ENCODE results near the gene NR1D2.
A peak's percentile ranks its signal among the peaks of the same experiment; 100 is the strongest.

NR1D2 gene

DNA sequence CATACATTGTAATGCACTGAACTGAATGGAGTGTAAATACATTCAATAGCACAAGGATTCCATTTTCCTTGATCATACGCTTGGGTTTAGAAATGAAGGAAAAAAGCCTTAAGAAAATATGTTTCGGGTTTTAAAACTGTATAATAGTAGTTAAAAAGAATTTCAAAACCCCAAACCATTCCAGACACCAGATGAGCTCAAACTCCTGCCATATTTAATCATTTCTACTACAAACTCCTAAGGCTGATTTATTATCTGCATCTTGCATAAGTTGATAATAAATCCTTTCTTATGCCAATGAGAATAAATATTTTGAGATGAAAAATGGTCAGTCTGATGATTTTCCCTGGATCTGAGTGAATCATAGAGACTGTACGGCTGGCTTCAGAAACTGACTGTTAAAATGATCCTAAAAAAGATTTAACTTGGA is 51.0 kb downstream of the NR1D2 start:
- ChIA-PET CTCF (interaction anchor here (0.6 to 2.0 kb wide), 4 partner anchors 26 to 687 kb away, joined by 3 to 7 read pairs (median 4); no protein-coding TSS in a partner anchor), POLR2A (interaction anchor here (0.7 to 1.2 kb wide), 2 partner anchors 80 to 365 kb away, joined by 3 read pairs; partner anchors contain the start of genes NKIRAS1 and RPL15)
- Histone ChIP-seq H3K4me1 (ENCODE audit: control insufficient read depth, insufficient read depth, low read length) (peaks cover 9% of the 10 kb centered on the region), H3K36me3 (ENCODE audit: control insufficient read depth in 2 of 2, insufficient read depth in 1 of 2, low read length in 2 of 2) (no peaks in the 10 kb centered on the region), H3K27ac (ENCODE audit: extremely low read depth, low read depth, low read length) (no peak overlapping the region), H3K9me3 (ENCODE audit: control insufficient read depth, insufficient read depth, low read depth, low read length) (no peaks in the 10 kb centered on the region), H3K4me3 (ENCODE audit: low read depth, low read length) (no peak overlapping the region)
- no peak for TF ChIP-seq ZNF121 (tag by site-specific recombination; IDR thresholded peaks at IDR 0.05)
- no peak for TF ChIP-seq ZNF335 (tag by site-specific recombination; conservative IDR thresholded peaks at IDR 0.05)
- TF ChIP-seq, protein P1, sequence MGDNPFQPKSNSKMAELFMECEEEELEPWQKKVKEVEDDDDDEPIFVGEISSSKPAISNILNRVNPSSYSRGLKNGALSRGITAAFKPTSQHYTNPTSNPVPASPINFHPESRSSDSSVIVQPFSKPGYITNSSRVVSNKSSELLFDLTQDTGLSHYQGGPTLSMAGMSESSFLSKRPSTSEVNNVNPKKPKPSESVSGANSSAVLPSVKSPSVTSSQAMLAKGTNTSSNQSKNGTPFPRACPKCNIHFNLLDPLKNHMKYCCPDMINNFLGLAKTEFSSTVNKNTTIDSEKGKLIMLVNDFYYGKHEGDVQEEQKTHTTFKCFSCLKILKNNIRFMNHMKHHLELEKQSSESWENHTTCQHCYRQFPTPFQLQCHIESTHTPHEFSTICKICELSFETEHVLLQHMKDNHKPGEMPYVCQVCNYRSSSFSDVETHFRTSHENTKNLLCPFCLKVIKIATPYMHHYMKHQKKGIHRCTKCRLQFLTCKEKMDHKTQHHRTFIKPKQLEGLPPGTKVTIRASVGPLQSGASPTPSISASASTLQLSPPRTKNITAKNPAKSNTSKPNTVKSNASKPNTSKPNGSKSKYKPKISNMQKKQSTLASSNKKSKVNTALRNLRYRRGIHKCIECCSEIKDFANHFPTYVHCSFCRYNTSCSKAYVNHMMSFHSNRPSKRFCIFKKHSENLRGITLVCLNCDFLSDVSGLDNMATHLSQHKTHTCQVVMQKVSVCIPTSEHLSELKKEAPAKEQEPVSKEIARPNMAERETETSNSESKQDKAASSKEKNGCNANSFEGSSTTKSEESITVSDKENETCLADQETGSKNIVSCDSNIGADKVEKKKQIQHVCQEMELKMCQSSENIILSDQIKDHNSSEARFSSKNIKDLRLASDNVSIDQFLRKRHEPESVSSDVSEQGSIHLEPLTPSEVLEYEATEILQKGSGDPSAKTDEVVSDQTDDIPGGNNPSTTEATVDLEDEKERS (tag by site-specific recombination; IDR thresholded peaks at IDR 0.05), result no peak
- TF ChIP-seq ZNF529 (tag by site-specific recombination; IDR thresholded peaks at IDR 0.05; ENCODE audit: insufficient replicate concordance), result no peak
- TF ChIP-seq ZNF341 (tag by site-specific recombination; IDR thresholded peaks at IDR 0.05; ENCODE audit: low read depth), result no peak
- no peak for TF ChIP-seq ZNF19 (tag by site-specific recombination; IDR thresholded peaks at IDR 0.05; ENCODE audit: low read depth)
- TF ChIP-seq ZNF629 (tag by site-specific recombination; IDR thresholded peaks at IDR 0.05), result no peak
- TF ChIP-seq OSR2 (tag by site-specific recombination; IDR thresholded peaks at IDR 0.05), result no peak
- TF ChIP-seq SCRT2 (tag by site-specific recombination; IDR thresholded peaks at IDR 0.05), result no peak
- TF ChIP-seq, protein P2, sequence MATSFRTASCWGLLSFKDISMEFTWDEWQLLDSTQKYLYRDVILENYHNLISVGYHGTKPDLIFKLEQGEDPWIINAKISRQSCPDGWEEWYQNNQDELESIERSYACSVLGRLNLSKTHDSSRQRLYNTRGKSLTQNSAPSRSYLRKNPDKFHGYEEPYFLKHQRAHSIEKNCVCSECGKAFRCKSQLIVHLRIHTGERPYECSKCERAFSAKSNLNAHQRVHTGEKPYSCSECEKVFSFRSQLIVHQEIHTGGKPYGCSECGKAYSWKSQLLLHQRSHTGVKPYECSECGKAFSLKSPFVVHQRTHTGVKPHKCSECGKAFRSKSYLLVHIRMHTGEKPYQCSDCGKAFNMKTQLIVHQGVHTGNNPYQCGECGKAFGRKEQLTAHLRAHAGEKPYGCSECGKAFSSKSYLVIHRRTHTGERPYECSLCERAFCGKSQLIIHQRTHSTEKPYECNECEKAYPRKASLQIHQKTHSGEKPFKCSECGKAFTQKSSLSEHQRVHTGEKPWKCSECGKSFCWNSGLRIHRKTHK (tag by site-specific recombination; IDR thresholded peaks at IDR 0.05), result no peak
- no peak for TF ChIP-seq SCRT1 (tag by site-specific recombination; IDR thresholded peaks at IDR 0.05; ENCODE audit: borderline replicate concordance)
- no peak for TF ChIP-seq ZNF747 (tag by site-specific recombination; IDR thresholded peaks at IDR 0.05)
- TF ChIP-seq ZNF248 (tag by site-specific recombination; IDR thresholded peaks at IDR 0.05), result no peak
- TF ChIP-seq ZNF140 (tag by site-specific recombination; IDR thresholded peaks at IDR 0.05), result no peak
- TF ChIP-seq ZNF768 (tag by site-specific recombination; IDR thresholded peaks at IDR 0.05), result no peak

DNA sequence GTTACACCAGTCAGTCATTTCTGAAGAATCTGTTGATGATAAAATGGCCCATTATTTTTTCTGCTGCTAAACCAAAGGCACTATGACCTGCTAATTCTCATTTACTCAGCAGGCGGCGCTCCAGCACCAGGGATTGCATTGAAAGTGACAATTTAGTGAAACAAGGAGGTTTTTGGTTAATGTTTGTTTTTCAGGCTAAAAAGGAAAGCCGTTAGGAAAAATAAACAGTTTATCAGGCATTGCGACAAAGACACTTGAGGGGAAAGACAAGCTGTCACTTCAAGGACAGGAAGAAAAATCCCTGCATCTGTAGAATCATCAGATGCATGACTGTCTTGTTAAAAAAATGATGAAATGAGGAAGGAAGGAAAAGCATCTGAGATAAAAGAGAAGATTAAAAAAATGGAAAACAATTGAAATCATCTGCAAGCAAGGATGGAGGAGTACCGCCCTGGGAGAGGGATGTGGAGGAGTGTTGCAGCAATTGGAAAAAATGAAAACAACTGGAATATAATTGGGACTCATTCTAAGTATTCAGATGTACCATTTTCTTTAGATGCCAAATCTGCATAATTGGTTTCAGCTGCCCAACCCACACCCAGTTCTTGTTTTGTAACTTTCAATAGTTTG is 54.0 kb downstream of the NR1D2 start:
- ChIA-PET POLR2A (no interaction called here), CTCF (interaction anchor here (0.6 to 1.5 kb wide), 15 partner anchors 9 to 1503 kb away, joined by 3 to 11 read pairs (median 3); no protein-coding TSS in a partner anchor)
- no peaks in the 10 kb centered on the region for H3K36me3 ChIP-seq (ENCODE audit: control insufficient read depth in 2 of 2, insufficient read depth in 1 of 2, low read length in 2 of 2)
- no peak overlapping the region for H3K4me3 ChIP-seq (ENCODE audit: low read depth, low read length)
- H3K9me3 ChIP-seq (ENCODE audit: control insufficient read depth, insufficient read depth, low read depth, low read length), result no peaks in the 10 kb centered on the region
- H3K4me1 ChIP-seq (ENCODE audit: control insufficient read depth, insufficient read depth, low read length), result no peaks in the 10 kb centered on the region
- H3K27ac ChIP-seq (ENCODE audit: extremely low read depth, low read depth, low read length), result no peak overlapping the region
- peak; percentile 70 for TF ChIP-seq ZNF366 (tag by site-specific recombination; conservative IDR thresholded peaks at IDR 0.05)
- TF ChIP-seq ZSCAN30 (tag by site-specific recombination; IDR thresholded peaks at IDR 0.05), result peak; percentile 76
- no peak for TF ChIP-seq YY1 (tag by site-specific recombination; IDR thresholded peaks at IDR 0.05)
- TF ChIP-seq ZNF610 (tag by site-specific recombination; IDR thresholded peaks at IDR 0.05; ENCODE audit: borderline replicate concordance), result no peak
- TF ChIP-seq KLF1 (tag by site-specific recombination; IDR thresholded peaks at IDR 0.05), result no peak
- TF ChIP-seq KLF10 (tag by site-specific recombination; IDR thresholded peaks at IDR 0.05), result 0 out of 2 replicates have a peak, but pooled peaks have one; percentile 19
- TF ChIP-seq, protein P1 (tag by site-specific recombination; IDR thresholded peaks at IDR 0.05), result no peak
- peak; percentile 50 for TF ChIP-seq ZNF335 (tag by site-specific recombination; conservative IDR thresholded peaks at IDR 0.05)
- TF ChIP-seq PRDM1 (tag by site-specific recombination; IDR thresholded peaks at IDR 0.05), result peak; percentile 91
- TF ChIP-seq ATF2 (tag by site-specific recombination; IDR thresholded peaks at IDR 0.05; ENCODE audit: low read depth), result no peak
- TF ChIP-seq, protein P3, sequence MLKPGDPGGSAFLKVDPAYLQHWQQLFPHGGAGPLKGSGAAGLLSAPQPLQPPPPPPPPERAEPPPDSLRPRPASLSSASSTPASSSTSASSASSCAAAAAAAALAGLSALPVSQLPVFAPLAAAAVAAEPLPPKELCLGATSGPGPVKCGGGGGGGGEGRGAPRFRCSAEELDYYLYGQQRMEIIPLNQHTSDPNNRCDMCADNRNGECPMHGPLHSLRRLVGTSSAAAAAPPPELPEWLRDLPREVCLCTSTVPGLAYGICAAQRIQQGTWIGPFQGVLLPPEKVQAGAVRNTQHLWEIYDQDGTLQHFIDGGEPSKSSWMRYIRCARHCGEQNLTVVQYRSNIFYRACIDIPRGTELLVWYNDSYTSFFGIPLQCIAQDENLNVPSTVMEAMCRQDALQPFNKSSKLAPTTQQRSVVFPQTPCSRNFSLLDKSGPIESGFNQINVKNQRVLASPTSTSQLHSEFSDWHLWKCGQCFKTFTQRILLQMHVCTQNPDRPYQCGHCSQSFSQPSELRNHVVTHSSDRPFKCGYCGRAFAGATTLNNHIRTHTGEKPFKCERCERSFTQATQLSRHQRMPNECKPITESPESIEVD (tag by site-specific recombination; IDR thresholded peaks at IDR 0.05), result peak; percentile 45; the same call in 1 of the 2 replicates

Data from HEK293 (cell line).